ENCODE measurements around the gene PIK3CB.

The PIK3CB gene

GRCh38 chr3:138834596-138835396, at the start of gene PIK3CB:
Gene PIK3CB, minus strand, starts transcription at chr3:138834928. Its CDS starts 75,585 bp downstream, at chr3:138759343.
- DNase-seq (ENCODE audit: low spot score), result peak; percentile 77

GRCh38 chr3:138881233-138881632, 46.5 kb upstream of the PIK3CB start:
- no peak for DNase-seq (ENCODE audit: low spot score)

GRCh38 chr3:138879541-138880380, 45.0 kb upstream of the PIK3CB start:
- no peak for DNase-seq (ENCODE audit: low spot score)

- DNase-seq (ENCODE audit: low spot score), result no peak
These were observed 42.5 kb upstream of the PIK3CB start for GRCh38 chr3:138877226-138877625.

- peak; percentile 72 for DNase-seq (ENCODE audit: low spot score)
These were observed 41.3 kb upstream of the PIK3CB start for GRCh38 chr3:138875754-138876664.

- DNase-seq (ENCODE audit: low spot score), result no peak
These were observed 40.5 kb upstream of the PIK3CB start for GRCh38 chr3:138875096-138875753.

- DNase-seq (ENCODE audit: low spot score), result no peak
These were observed 38.9 kb upstream of the PIK3CB start for GRCh38 chr3:138873471-138874278.

GRCh38 chr3:138872632-138873031, 37.9 kb upstream of the PIK3CB start:
- DNase-seq (ENCODE audit: low spot score), result no peak

GRCh38 chr3:138867996-138868395, 33.3 kb upstream of the PIK3CB start:
- DNase-seq (ENCODE audit: low spot score), result no peak

- DNase-seq (ENCODE audit: low spot score), result no peak
These were observed 29.0 kb upstream of the PIK3CB start for GRCh38 chr3:138863776-138864113.

- DNase-seq (ENCODE audit: low spot score), result peak; percentile 52
These were observed 28.4 kb upstream of the PIK3CB start for GRCh38 chr3:138862924-138863775.

- DNase-seq (ENCODE audit: low spot score), result peak; percentile 10
These were observed 27.8 kb upstream of the PIK3CB start for GRCh38 chr3:138862531-138862923.

GRCh38 chr3:138861798-138862197, 27.1 kb upstream of the PIK3CB start:
- peak; percentile 47 for DNase-seq (ENCODE audit: low spot score)

GRCh38 chr3:138856799-138857198, 22.1 kb upstream of the PIK3CB start:
- no peak for DNase-seq (ENCODE audit: low spot score)

GRCh38 chr3:138854940-138855339, 20.2 kb upstream of the PIK3CB start:
- no peak for DNase-seq (ENCODE audit: low spot score)

- DNase-seq (ENCODE audit: low spot score), result no peak
These were observed 19.5 kb upstream of the PIK3CB start for GRCh38 chr3:138854204-138854603.

GRCh38 chr3:138850151-138850550, 15.4 kb upstream of the PIK3CB start:
- no peak for DNase-seq (ENCODE audit: low spot score)

GRCh38 chr3:138849222-138849940, 14.7 kb upstream of the PIK3CB start:
- DNase-seq (ENCODE audit: low spot score), result no peak

GRCh38 chr3:138848696-138849095, 14.0 kb upstream of the PIK3CB start:
- no peak for DNase-seq (ENCODE audit: low spot score)
